CD4-positive, alpha-beta T cell treated with Interleukin-12 subunit alpha and Interleukin-12 subunit beta, for 1 hour (primary cell): ENCODE data around the gene MARCO.

ENCODE experiments used
- DNase-seq: peaks from one replicate; pipeline ENCODE4 v3.0.0-alpha.2; 2020

MARCO gene

GRCh38 chr2:118942031-118942430 lies at the start of gene MARCO:
MARCO (plus strand) TSS chr2:118942194; CDS start chr2:118942301, 107 bp downstream.
- no peak for DNase-seq

- DNase-seq = no peak
Measured at GRCh38 chr2:118893100-118893499, 48.9 kb upstream of the MARCO start.

- no peak for DNase-seq
Measured at GRCh38 chr2:118902266-118903028, 39.5 kb upstream of the MARCO start.

- DNase-seq = no peak
Measured at GRCh38 chr2:118903029-118903351, 39.0 kb upstream of the MARCO start.

GRCh38 chr2:118903551-118904479 lies 38.2 kb upstream of the MARCO start:
- no peak for DNase-seq

- no peak for DNase-seq
Measured at GRCh38 chr2:118905206-118905605, 36.8 kb upstream of the MARCO start.

GRCh38 chr2:118906186-118906585 lies 35.8 kb upstream of the MARCO start:
- DNase-seq = no peak

- DNase-seq = no peak
Measured at GRCh38 chr2:118907759-118908158, 34.2 kb upstream of the MARCO start.

- no peak for DNase-seq
Measured at GRCh38 chr2:118909191-118909590, 32.8 kb upstream of the MARCO start.

- DNase-seq = no peak
Measured at GRCh38 chr2:118911166-118911856, 30.7 kb upstream of the MARCO start.

- DNase-seq = no peak
Measured at GRCh38 chr2:118911936-118912335, 30.1 kb upstream of the MARCO start.

- DNase-seq = no peak
Measured at GRCh38 chr2:118913131-118913802, 28.7 kb upstream of the MARCO start.

- DNase-seq = no peak
Measured at GRCh38 chr2:118913803-118914645, 28.0 kb upstream of the MARCO start.

GRCh38 chr2:118914721-118915453 lies 27.1 kb upstream of the MARCO start:
- DNase-seq = no peak

- no peak for DNase-seq
Measured at GRCh38 chr2:118918017-118918416, 24.0 kb upstream of the MARCO start.

- DNase-seq = no peak
Measured at GRCh38 chr2:118921646-118922045, 20.3 kb upstream of the MARCO start.

- DNase-seq = no peak
Measured at GRCh38 chr2:118922254-118922653, 19.7 kb upstream of the MARCO start.

- no peak for DNase-seq
Measured at GRCh38 chr2:118923371-118923770, 18.6 kb upstream of the MARCO start.

GRCh38 chr2:118925476-118925875 lies 16.5 kb upstream of the MARCO start:
- no peak for DNase-seq

GRCh38 chr2:118925981-118926380 lies 16.0 kb upstream of the MARCO start:
- no peak for DNase-seq

GRCh38 chr2:118929059-118929458 lies 12.9 kb upstream of the MARCO start:
- DNase-seq = no peak
